Measurements from ENCODE around the gene ZNRF1. TPM values are rescaled to one million over a fixed set of nuclear protein-coding genes. Genes with fewer than 3 reads are reported as not detected.
"Not testable (repeated sequence)": the region's sequence is repeated elsewhere in the genome, so short reads cannot be mapped to it uniquely, and the experiment has no call there.

Gene ZNRF1
- total RNA-seq, 1 experiment from 2014 or later, result 11.6 TPM

- DNase-seq (ENCODE audit: extremely low read depth, low read depth), result no peak
Measured at GRCh38 chr16:75000481-75001081, 1.8 kb downstream of the ZNRF1 start.

GRCh38 chr16:75002474-75002873 lies 3.6 kb downstream of the ZNRF1 start:
- DNase-seq (ENCODE audit: extremely low read depth, low read depth), result no peak

GRCh38 chr16:75003931-75004330 lies 5.1 kb downstream of the ZNRF1 start:
- no peak for DNase-seq (ENCODE audit: extremely low read depth, low read depth)

GRCh38 chr16:75004460-75004859 lies 5.6 kb downstream of the ZNRF1 start:
- no peak for DNase-seq (ENCODE audit: extremely low read depth, low read depth)

- no peak for DNase-seq (ENCODE audit: extremely low read depth, low read depth)
Measured at GRCh38 chr16:75005697-75006096, 6.9 kb downstream of the ZNRF1 start.

GRCh38 chr16:75007443-75007842 lies 8.6 kb downstream of the ZNRF1 start:
- DNase-seq (ENCODE audit: extremely low read depth, low read depth), result no peak

- DNase-seq (ENCODE audit: extremely low read depth, low read depth), result no peak
Measured at GRCh38 chr16:75010427-75010826, 11.6 kb downstream of the ZNRF1 start.

GRCh38 chr16:75011634-75012307 lies 12.9 kb downstream of the ZNRF1 start:
- DNase-seq (ENCODE audit: extremely low read depth, low read depth), result peak; percentile 9

- no peak for DNase-seq (ENCODE audit: extremely low read depth, low read depth)
Measured at GRCh38 chr16:75012380-75013081, 13.7 kb downstream of the ZNRF1 start.

- DNase-seq (ENCODE audit: extremely low read depth, low read depth), result not testable (repeated sequence)
Measured at GRCh38 chr16:75013123-75013522, 14.3 kb downstream of the ZNRF1 start.

GRCh38 chr16:75014318-75014717 lies 15.5 kb downstream of the ZNRF1 start:
- DNase-seq (ENCODE audit: extremely low read depth, low read depth), result no peak

GRCh38 chr16:75016451-75017081 lies 17.7 kb downstream of the ZNRF1 start:
- not testable (repeated sequence) for DNase-seq (ENCODE audit: extremely low read depth, low read depth)

- no peak for DNase-seq (ENCODE audit: extremely low read depth, low read depth)
Measured at GRCh38 chr16:75017670-75018525, 19.1 kb downstream of the ZNRF1 start.

- DNase-seq (ENCODE audit: extremely low read depth, low read depth), result no peak
Measured at GRCh38 chr16:75019007-75019406, 20.2 kb downstream of the ZNRF1 start.

- DNase-seq (ENCODE audit: extremely low read depth, low read depth), result no peak
Measured at GRCh38 chr16:75019586-75019985, 20.8 kb downstream of the ZNRF1 start.

GRCh38 chr16:75021410-75021809 lies 22.6 kb downstream of the ZNRF1 start:
- no peak for DNase-seq (ENCODE audit: extremely low read depth, low read depth)

GRCh38 chr16:75022567-75022966 lies 23.7 kb downstream of the ZNRF1 start:
- DNase-seq (ENCODE audit: extremely low read depth, low read depth), result no peak

- no peak for DNase-seq (ENCODE audit: extremely low read depth, low read depth)
Measured at GRCh38 chr16:75023009-75023408, 24.2 kb downstream of the ZNRF1 start.

GRCh38 chr16:75024182-75024581 lies 25.4 kb downstream of the ZNRF1 start:
- no peak for DNase-seq (ENCODE audit: extremely low read depth, low read depth)

GRCh38 chr16:75024594-75024993 lies 25.8 kb downstream of the ZNRF1 start:
- DNase-seq (ENCODE audit: extremely low read depth, low read depth), result no peak

GRCh38 chr16:75025761-75026160 lies 26.9 kb downstream of the ZNRF1 start:
- DNase-seq (ENCODE audit: extremely low read depth, low read depth), result no peak
